ENCODE results near the gene HS2ST1.

Gene HS2ST1

DNA sequence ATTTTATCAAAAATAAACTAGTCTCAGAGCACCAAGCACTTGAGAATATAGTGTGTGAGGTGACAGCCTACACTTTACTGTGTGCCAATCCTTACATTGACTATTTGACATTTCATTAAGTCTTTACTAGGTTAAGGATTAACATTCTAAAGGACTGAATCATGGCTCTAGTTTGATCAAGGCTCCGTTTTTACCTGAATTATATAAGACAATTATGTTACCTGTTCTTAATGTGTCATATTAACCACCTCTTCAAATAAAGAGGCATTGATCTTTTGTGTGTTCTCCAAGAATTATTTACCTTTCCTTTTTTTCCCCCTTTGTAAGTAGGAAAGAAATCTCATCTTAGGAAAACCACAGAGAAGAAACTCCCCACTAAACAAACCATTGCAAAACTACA, 189.7 kb downstream of the HS2ST1 start:
- no peak for DNase-seq (ENCODE audit: low spot score)
- no peak for TF ChIP-seq CTCF (IDR thresholded peaks at IDR 0.05)
- H3K27ac ChIP-seq, result no peak overlapping the region
- H3K4me3 ChIP-seq, result no peak overlapping the region

- Histone ChIP-seq H3K4me3 (no peak overlapping the region), H3K27ac (no peak overlapping the region)
- no peak for DNase-seq (ENCODE audit: low spot score)
- TF ChIP-seq CTCF (IDR thresholded peaks at IDR 0.05), result no peak
These were observed 190.5 kb downstream of the HS2ST1 start for GRCh38 chr1:87104945-87105344.

GRCh38 chr1:87106144-87106543, 191.7 kb downstream of the HS2ST1 start:
- Histone ChIP-seq H3K4me3 (no peak overlapping the region), H3K27ac (no peak overlapping the region)
- no peak for TF ChIP-seq CTCF (IDR thresholded peaks at IDR 0.05)
- no peak for DNase-seq (ENCODE audit: low spot score)

- DNase-seq (ENCODE audit: low spot score), result no peak
- TF ChIP-seq CTCF (IDR thresholded peaks at IDR 0.05), result no peak
- H3K27ac ChIP-seq, result no peak overlapping the region
- H3K4me3 ChIP-seq, result no peak overlapping the region
These were observed 192.4 kb downstream of the HS2ST1 start for GRCh38 chr1:87106867-87107266.

DNA sequence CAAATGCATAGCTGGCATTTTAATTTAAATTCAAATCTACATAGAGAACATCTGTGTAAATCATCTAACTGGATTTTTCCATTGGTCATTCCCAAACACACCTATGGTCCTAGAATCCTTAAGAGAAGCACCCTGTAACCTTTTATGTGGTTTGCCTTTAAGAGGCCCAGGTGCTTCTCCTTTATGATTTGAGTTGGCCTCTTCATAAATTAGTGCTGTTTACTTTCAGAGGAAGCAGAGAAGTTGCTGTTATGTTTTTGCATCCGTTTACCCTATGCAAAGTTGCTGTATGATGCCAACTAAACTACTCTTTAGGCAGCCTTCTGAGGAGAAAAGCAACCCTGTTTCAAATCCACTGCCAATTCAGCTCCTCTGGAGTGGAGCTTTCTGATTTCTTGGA, 193.8 kb downstream of the HS2ST1 start:
- no peak for DNase-seq (ENCODE audit: low spot score)
- no peak for TF ChIP-seq CTCF (IDR thresholded peaks at IDR 0.05)
- Histone ChIP-seq H3K27ac (no peak overlapping the region), H3K4me3 (no peak overlapping the region)

GRCh38 chr1:87108814-87109411, 194.5 kb downstream of the HS2ST1 start:
- TF ChIP-seq CTCF (IDR thresholded peaks at IDR 0.05), result no peak
- no peak overlapping the region for H3K27ac ChIP-seq
- H3K4me3 ChIP-seq, result no peak overlapping the region
- DNase-seq (ENCODE audit: low spot score), result no peak

GRCh38 chr1:87111659-87112371, 197.4 kb downstream of the HS2ST1 start:
- no peak overlapping the region for H3K27ac ChIP-seq
- TF ChIP-seq CTCF (IDR thresholded peaks at IDR 0.05), result no peak
- no peak overlapping the region for H3K4me3 ChIP-seq
- DNase-seq (ENCODE audit: low spot score), result no peak
